HG02981 (cell line): Measurements from ENCODE around the gene CUZD1.

Source experiments
- ATAC-seq: cut with Tn5 transposase; IDR thresholded peaks from one replicate; pipeline ENCODE4 v1.9.1; 2021; ENCODE audit warnings: mild to moderate bottlenecking, moderate library complexity; ENCODE audit not compliant: unreplicated experiment

The CUZD1 gene

GRCh38 chr10:122855745-122856144 lies 10.1 kb upstream of the CUZD1 start:
- no peak for ATAC-seq

- ATAC-seq: no peak
Measured at GRCh38 chr10:122854648-122855047, 9.0 kb upstream of the CUZD1 start.

- no peak for ATAC-seq
Measured at GRCh38 chr10:122853665-122854313, 8.1 kb upstream of the CUZD1 start.

GRCh38 chr10:122852261-122852660 lies 6.6 kb upstream of the CUZD1 start:
- ATAC-seq: no peak

- no peak for ATAC-seq
Measured at GRCh38 chr10:122850705-122851640, 5.3 kb upstream of the CUZD1 start.

GRCh38 chr10:122849900-122850605 lies 4.4 kb upstream of the CUZD1 start:
- ATAC-seq: no peak

- ATAC-seq: no peak
Measured at GRCh38 chr10:122849090-122849489, 3.4 kb upstream of the CUZD1 start.

GRCh38 chr10:122847782-122848604 lies 2.3 kb upstream of the CUZD1 start:
- no peak for ATAC-seq

GRCh38 chr10:122844146-122844545 lies 1.5 kb downstream of the CUZD1 start:
- no peak for ATAC-seq

- ATAC-seq: no peak
Measured at GRCh38 chr10:122841569-122841968, 4.1 kb downstream of the CUZD1 start.

- no peak for ATAC-seq
Measured at GRCh38 chr10:122839505-122839904, 6.2 kb downstream of the CUZD1 start.

GRCh38 chr10:122838880-122839279 lies 6.8 kb downstream of the CUZD1 start:
- no peak for ATAC-seq

- ATAC-seq: no peak
Measured at GRCh38 chr10:122835908-122836307, 9.7 kb downstream of the CUZD1 start.

GRCh38 chr10:122830965-122831353 lies 14.7 kb downstream of the CUZD1 start:
- no peak for ATAC-seq

GRCh38 chr10:122830273-122830964 lies 15.2 kb downstream of the CUZD1 start:
- ATAC-seq: no peak

GRCh38 chr10:122829454-122829853 lies 16.2 kb downstream of the CUZD1 start:
- no peak for ATAC-seq

GRCh38 chr10:122828716-122829255 lies 16.9 kb downstream of the CUZD1 start:
- ATAC-seq: no peak

GRCh38 chr10:122827302-122827701 lies 18.4 kb downstream of the CUZD1 start:
- ATAC-seq: no peak

GRCh38 chr10:122822973-122823690 lies 22.5 kb downstream of the CUZD1 start:
- no peak for ATAC-seq
